ENCODE data around the gene NR2C1. TPM values are rescaled to one million over a fixed set of nuclear protein-coding genes. Genes with fewer than 3 reads are reported as not detected.

Gene NR2C1
- total and polyA plus RNA-seq, 9 of the 15 experiments (the other 6 are each of a cell fraction or from before 2014, with no cell fraction given): 8.5 to 42.4 (median 35.6) TPM

DNA sequence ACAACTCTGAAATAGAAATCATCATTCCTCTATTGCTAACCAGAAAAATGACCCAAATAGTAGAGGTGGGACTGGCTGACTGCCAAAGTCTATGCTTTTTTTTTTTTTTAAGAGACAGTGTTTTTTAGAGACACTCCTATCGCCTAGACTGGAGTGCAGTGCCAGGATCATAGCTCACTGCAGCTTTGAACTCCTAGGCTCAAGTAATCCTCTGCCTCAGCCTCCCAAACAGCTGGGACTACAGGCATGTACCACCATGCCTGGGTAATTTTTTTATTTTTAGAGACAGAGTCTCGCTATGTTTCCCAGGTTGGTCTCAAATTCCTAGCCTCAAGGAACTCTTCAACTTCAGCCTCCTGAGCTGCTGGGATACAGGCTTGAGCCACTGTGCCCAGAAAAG lies 19.2 kb downstream of the NR2C1 start:
- Histone ChIP-seq H4K20me1 (replicated peaks; ENCODE audit: control insufficient read depth, insufficient read depth, low read length) (no peaks in the 10 kb centered on the region), H3K27ac (ENCODE audit: extremely low read depth, low read depth, low read length) (no peak overlapping the region), H3K4me2 (ENCODE audit: insufficient read depth, low read length) (no peak overlapping the region), H3K27me3 (ENCODE audit: control insufficient read depth in 2 of 2, insufficient read depth in 2 of 2, low read length in 2 of 2) (no peaks in the 10 kb centered on the region), H3K4me1 (replicated peaks in 1 of 2; ENCODE audit: control insufficient read depth in 2 of 2, insufficient read depth in 2 of 2, low read length in 2 of 2) (no peaks in the 10 kb centered on the region), H3K9me1 (ENCODE audit: control insufficient read depth, insufficient read depth, low read length) (no peaks in the 10 kb centered on the region), H3K4me3 (no peak overlapping the region), H2AFZ (ENCODE audit: low read depth, low read length) (no peak overlapping the region), H3K9me3 (replicated peaks; ENCODE audit: control insufficient read depth, insufficient read depth, low read depth, low read length) (no peaks in the 10 kb centered on the region), H3K79me2 (ENCODE audit: control insufficient read depth, insufficient read depth, low read length) (no peaks in the 10 kb centered on the region), H3K36me3 (ENCODE audit: control insufficient read depth, insufficient read depth, low read length) (peaks cover 61% of the 10 kb centered on the region; the same call in 1 of the 3 replicates), H3K9ac (ENCODE audit: insufficient read depth in 1 of 2, low read depth in 2 of 2, low read length in 2 of 2) (no peak overlapping the region)
- BruUV-seq (replicated peaks): no TSS peak
- in situ Hi-C loops (cut with MboI): no loop called here
- POLR2A ChIA-PET: interaction anchor here (0.6 to 1.4 kb wide), 2 partner anchors 19 to 23 kb away, joined by 3 to 4 read pairs; no protein-coding TSS in a partner anchor
- DNase-seq (ENCODE audit: extremely low read depth in 1 of 4, low spot score in 3 of 4) (no peak), ATAC-seq (no peak), FAIRE-seq (no peak)
- WGBS (ENCODE audit: insufficient coverage, low coverage, missing lambda C conversion rate): 94% methylated on average over 2 of the region's 2 CpGs
- intact Hi-C loops (cut with micrococcal nuclease): no loop called here
- CTCF ChIA-PET (ENCODE audit: low intra/inter-chr PET ratio): no interaction called here
- TF ChIP-seq NUFIP1 (IDR thresholded peaks at IDR 0.05; ENCODE audit: partially characterized antibody) (no peak), PML (IDR thresholded peaks at IDR 0.05; ENCODE audit: low read length) (no peak), GATAD2A (IDR thresholded peaks at IDR 0.05) (no peak), RERE (CRISPR knock-in tag; IDR thresholded peaks at IDR 0.05; ENCODE audit: borderline replicate concordance) (no peak), PHF21A (IDR thresholded peaks at IDR 0.05; ENCODE audit: borderline replicate concordance, low read depth) (no peak), ZNF609 (CRISPR knock-in tag; IDR thresholded peaks at IDR 0.05; ENCODE audit: borderline replicate concordance) (no peak), PHB (CRISPR knock-in tag; IDR thresholded peaks at IDR 0.05) (no peak), NCOA1 (IDR thresholded peaks at IDR 0.05; ENCODE audit: low read depth) (no peak)
- TF ChIP-seq, protein P1, sequence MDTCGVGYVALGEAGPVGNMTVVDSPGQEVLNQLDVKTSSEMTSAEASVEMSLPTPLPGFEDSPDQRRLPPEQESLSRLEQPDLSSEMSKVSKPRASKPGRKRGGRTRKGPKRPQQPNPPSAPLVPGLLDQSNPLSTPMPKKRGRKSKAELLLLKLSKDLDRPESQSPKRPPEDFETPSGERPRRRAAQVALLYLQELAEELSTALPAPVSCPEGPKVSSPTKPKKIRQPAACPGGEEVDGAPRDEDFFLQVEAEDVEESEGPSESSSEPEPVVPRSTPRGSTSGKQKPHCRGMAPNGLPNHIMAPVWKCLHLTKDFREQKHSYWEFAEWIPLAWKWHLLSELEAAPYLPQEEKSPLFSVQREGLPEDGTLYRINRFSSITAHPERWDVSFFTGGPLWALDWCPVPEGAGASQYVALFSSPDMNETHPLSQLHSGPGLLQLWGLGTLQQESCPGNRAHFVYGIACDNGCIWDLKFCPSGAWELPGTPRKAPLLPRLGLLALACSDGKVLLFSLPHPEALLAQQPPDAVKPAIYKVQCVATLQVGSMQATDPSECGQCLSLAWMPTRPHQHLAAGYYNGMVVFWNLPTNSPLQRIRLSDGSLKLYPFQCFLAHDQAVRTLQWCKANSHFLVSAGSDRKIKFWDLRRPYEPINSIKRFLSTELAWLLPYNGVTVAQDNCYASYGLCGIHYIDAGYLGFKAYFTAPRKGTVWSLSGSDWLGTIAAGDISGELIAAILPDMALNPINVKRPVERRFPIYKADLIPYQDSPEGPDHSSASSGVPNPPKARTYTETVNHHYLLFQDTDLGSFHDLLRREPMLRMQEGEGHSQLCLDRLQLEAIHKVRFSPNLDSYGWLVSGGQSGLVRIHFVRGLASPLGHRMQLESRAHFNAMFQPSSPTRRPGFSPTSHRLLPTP (IDR thresholded peaks at IDR 0.05; ENCODE audit: borderline replicate concordance, extremely low read depth, insufficient read length): no peak

Measured in K562 (cell line).